GM19193 (cell line): ENCODE results near the gene ZFP36.

Experiments
- POLR2A ChIP-seq: IDR thresholded peaks from 4 replicates; pipeline ENCODE4 v1.6.1; 2011; ENCODE audit not compliant: insufficient read depth, insufficient read length; ENCODE audit errors: extremely low read depth

Gene ZFP36

DNA sequence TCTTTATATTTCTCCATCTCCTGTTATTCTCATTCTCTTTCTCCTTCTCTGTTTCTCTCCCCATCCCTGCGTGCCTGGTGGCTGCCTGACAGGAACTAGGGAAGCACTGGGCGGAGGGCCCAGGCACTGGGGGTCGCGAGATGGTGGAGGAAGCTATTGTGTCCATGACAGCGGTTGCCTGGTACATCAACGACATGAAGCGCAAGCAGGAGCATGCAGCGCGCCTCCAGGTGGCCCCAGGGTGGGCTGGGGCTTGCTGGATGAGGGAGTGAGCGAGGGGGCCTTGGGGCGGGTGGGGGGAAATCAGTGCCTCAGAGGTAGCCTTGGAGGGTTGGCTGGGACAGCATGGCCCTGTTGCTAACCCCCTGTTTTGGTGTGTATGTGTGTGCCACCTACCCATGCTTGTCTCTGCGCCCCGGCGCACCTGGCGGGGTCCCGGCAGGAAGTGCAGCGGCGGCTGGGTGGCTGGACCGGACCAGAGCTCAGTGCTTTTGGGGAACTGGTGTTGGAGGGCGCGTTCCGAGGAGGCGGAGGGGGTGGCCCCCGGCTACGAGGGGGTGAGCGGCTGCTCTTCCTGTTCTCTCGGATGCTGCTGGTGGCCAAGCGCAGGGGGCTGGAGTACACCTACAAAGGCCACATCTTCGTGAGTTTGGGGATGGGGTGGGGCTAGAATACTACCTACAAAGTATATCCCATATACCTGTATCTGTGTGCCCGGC is 11.0 kb downstream of the ZFP36 start:
- TF ChIP-seq POLR2A, result no peak

DNA sequence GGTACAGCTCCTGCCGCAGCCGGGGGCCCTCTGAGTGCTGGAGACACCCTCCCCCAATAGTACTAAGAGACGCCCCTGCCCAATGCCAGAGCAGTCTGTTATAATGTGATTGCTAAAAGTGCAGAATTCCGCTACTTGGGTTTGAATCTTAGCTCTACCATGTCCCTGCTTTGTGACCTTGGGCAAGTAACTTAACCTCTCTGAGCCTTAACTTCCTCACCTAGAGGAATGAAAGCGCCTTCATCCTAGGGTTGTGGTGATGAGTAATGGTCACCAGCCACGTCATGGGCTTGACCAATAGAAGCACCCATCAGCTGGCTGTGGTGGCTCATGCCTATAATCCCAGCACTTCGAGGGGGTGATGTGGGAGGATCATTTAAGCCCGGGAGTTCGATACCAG is 12.4 kb downstream of the ZFP36 start:
- TF ChIP-seq POLR2A, result no peak

DNA sequence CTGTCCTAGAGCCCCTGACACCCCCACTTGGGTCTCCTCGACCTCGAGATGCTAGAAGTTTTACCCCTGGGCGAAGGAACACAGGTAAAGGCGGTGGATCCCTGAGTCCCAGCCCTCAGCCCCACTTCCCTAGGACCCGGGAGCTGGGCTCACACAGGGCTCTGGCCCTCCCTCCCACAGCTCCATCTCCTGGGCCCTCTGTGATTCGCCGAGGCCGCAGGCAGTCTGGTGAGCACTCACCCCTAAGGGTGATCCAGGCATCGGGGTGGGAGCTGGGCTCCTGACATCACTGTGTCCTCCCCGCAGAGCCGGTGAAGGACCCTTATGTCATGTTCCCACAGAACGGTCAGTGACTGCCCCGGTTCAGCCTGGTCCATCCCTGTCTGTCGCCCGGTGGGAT is 14.1 kb downstream of the ZFP36 start:
- no peak for TF ChIP-seq POLR2A

DNA sequence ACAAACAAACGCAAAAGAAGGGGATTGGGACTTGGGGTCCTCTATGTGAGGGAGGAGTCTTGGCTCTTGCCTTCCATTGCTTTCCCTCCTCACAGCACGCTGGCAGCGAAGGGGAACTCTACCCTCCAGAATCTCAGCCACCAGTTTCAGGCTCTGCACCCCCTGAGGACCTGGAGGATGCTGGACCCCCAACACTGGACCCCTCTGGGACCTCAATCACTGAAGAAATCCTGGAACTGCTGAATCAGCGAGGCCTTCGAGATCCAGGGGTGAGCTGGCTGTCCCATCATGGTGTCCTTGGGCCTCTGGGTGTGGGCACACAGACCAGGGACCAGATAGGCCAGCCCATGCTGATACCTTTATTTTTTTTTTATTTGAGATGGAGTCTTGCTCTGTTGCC is 15.4 kb downstream of the ZFP36 start:
- no peak for TF ChIP-seq POLR2A

DNA sequence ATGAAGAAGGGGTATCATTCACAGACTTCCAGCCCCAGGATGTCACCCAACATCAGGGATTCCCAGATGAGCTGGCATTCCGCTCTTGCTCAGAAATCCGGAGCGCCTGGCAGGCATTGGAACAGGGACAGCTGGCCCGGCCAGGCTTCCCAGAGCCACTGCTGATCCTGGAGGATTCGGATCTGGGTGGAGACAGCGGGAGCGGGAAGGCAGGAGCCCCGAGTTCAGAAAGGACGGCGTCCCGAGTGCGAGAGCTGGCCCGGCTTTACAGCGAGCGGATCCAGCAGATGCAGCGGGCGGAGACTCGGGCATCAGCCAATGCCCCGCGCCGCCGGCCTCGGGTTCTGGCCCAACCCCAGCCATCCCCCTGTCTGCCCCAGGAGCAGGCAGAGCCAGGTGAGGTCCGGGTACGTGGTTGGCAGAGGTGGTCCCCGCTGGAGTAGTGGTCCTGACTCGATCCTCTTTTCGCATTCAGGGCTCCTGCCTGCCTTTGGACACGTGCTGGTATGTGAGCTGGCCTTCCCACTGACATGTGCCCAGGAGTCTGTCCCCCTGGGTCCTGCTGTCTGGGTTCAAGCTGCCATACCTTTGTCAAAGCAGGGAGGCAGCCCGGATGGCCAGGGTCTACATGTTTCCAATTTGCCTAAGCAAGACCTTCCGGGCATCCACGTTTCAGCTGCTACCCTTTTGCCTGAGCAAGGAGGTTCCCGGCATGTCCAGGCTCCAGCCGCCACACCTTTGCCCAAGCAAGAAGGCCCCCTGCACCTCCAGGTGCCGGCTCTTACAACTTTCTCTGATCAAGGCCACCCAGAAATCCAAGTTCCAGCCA is 16.8 kb downstream of the ZFP36 start:
- no peak for TF ChIP-seq POLR2A

DNA sequence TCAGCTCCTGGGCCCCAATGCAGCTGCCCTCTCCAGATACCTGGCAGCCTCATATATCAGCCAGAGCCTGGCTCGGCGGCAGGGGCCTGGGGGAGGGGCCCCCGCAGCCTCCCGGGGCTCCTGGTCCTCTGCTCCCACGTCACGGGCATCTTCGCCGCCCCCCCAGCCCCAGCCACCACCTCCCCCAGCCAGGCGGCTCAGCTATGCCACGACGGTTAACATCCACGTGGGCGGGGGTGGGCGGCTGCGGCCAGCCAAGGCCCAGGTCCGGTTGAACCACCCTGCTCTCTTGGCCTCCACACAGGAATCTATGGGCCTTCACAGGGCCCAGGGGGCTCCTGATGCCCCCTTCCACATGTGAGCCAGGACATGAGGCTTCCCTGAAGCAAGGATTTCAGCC is 18.3 kb downstream of the ZFP36 start:
- TF ChIP-seq POLR2A, result no peak

DNA sequence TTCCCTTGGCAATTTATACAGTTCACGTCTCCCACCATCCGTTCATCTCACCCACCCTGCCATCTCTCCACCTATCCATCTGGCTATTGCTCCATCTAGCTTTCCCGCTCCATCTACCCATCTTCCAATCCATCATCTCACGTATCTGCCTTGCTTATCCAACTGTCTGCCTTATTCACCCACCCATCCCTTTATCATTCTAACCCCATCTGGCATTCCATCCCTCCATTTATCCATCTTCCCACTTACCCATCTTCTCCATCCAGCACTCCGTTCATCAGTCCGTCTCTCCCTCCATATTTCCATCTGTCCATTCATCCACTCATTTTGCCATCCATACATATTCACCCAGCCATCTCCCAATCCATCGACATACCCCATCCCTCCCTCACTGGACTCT is 19.1 kb downstream of the ZFP36 start:
- no peak for TF ChIP-seq POLR2A

DNA sequence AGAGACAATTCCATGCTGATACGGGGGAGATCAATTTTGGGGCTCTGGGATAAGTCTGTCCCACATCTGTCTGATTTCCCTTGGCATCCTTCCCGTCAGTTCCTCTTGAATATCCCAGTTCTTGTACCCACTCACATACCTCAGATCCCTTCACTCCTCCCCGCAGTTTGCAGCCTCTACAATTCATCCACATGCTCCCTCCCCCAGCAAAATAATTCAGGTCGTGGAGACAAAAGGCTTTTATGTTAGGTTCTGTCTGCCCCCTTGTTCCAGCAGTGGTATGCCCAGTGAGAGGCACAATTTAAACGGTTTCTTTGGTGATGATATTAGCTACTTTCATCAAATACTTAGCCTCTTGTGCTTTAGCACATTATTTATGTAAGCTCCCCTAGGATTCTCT is 19.5 kb downstream of the ZFP36 start:
- TF ChIP-seq POLR2A, result no peak

DNA sequence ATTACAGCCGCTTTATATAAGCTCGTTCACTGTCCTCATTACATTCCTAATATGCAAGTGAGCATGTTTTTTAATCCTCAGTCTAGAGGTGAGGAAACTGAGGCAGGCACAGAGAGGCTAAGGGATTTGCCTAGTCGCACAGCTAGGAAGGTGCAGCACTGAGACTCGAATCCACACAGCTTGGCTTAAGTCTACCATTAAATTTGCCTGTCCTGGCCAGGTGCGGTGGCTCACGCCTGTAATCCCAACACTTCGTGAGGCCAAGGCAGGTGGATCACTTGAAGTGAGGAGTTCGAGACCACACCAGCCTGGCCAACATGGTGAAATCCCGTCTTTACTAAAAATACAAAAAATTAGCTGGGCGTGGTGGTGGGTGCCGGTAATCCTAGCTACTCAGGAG is 21.1 kb downstream of the ZFP36 start:
- TF ChIP-seq POLR2A, result no peak

DNA sequence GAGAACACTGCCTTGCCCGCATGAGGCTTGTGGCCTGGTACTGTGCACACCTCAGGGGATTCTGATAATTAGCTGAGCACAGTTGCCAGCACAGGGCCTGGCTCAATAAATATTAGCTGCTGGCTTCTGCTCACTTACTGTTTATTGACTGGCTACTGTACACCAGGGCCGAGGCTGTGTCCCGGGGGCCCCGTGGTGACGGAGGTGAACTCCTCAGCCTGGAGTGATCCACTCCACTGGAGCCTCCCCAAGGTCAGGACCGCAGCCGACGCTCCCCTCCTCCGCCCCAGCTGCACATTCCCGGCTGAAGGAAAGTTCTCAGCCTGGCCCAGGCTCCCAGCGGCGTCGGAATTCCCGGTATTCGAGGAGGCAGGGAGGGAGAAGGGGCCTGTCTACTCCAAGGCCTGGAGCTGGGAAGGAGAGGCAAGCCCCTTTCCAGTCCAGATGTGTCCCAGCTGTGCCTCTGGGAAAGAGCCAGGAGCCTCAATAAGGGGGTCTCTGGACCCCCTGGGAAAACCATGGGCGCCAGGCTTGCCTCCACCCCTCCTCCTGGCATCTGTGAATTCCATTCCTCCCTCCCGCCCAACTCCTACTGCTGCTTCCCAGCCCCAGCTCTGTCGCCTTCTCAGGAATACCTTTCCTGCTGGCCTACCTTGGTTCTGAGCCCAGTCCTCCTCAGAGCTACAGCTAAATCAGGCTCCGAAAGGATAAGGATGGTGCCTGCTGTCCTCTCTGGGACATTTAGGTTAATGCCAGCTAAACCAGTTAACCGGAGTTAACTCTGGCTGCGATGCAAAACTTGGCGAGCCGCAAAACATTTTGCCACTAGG is 21.9 kb downstream of the ZFP36 start:
- TF ChIP-seq POLR2A, result no peak

DNA sequence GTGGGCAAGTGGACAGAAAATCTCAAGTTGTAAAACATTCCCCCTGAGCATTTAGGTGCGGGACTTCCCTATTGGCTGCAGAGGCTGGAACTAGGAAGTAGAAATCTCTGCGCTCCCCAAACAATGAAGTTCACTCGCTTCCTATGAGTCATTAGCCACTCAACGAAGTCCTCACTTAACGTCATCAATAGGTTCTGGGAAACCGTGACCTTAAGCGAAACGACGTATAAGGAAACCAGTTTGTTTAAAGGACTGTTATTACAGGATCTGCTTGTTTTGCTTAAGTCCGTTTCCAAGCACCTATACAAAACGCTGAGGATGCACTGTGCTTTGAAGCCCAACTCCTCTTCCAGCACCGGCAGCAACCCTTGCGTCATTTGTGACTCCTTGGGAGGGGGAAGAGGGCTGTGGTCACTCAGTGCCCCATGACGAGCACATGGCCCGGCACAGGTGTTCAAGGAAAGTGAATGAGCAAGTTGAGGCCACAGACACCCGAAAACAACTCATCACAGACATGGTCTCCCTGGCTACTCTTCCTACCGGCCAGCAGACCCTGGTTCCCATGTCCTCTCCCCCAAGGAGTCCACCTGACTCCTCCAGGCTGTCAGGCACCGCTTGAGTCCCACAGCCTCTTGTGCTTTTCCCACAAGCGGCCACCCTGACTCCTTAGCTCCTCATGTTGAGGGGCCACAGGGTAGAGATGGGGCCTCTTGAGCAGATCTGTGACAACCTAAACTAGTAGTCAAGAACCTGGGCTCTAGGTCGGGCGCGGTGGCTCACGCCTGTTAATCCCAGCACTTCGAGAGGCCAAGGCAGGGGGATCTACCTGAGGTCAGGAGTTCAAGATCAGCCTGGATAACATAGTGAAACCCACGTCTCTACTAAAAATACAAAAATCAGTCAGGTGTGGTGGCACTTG is 24.3 kb downstream of the ZFP36 start:
- TF ChIP-seq POLR2A, result no peak

DNA sequence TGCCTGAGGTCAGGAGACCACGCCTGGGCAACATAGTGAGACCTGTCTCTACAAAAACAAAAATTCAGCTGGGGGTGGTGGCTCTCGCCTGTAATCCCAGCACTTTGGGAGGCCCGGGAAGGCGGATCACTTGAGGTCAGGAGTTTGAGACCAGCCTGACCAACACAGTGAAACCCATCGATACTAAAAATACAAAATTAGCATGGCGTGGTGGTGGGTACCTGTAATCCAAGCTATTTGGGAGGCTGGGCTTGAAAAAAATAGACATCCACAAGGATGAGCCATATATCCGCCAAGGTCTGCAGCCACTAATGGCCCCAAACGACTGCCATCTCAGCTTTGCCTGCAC is 26.0 kb downstream of the ZFP36 start:
- peak; percentile 29 for TF ChIP-seq POLR2A

DNA sequence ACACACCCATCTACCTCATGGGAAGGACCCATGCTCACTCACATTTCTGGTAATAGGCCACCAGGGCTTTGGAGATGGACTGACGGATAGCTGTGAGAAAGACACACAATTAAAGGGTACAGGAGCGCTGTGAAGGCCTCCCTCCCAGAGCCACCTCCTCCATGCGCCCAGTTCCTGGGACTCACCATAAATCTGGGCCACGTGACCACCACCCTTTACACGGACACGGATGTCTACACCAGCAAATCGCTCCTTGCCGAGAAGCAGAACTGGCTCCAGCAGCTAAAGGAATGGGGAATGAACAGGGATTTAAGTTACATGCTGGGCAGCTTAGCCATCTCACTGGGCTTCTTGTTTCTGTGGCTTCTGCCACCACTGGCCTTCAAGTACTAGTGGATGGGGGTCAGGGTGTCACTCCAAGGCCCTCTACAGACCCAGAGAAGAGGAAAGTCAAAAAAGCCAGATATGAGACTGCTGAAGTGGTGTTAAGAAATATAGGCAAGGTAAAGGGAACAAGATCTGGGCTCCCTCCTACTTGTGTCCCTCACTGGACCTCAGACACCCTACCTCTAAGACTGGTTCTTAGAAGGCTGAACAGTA is 26.9 kb downstream of the ZFP36 start:
- TF ChIP-seq POLR2A, result peak; percentile 44
